Body of pancreas (tissue), 4 donors: ENCODE measurements around the gene VPS39.

Source experiments
- POLR2A ChIP-seq, 3 donors: fragments of 450-650 bp; IDR thresholded peaks; one replicate each; pipeline ENCODE4 v1.6.1; 2016; ENCODE audit warnings: antibody characterized with exemption in 3 of 3, mild to moderate bottlenecking in 2 of 3
- TF ChIP-seq, protein P1 (sequence below), 7 experiments: fragments of 450-650 bp in 4 of 7; fragments of 200-600 bp in 3 of 7; sonication (generic) in 3 of 7; IDR thresholded peaks; one replicate each; pipeline ENCODE4 v1.5.1; 2016 to 2019; ENCODE audit warnings: antibody characterized with exemption in 7 of 7

- TF ChIP-seq, protein P1, sequence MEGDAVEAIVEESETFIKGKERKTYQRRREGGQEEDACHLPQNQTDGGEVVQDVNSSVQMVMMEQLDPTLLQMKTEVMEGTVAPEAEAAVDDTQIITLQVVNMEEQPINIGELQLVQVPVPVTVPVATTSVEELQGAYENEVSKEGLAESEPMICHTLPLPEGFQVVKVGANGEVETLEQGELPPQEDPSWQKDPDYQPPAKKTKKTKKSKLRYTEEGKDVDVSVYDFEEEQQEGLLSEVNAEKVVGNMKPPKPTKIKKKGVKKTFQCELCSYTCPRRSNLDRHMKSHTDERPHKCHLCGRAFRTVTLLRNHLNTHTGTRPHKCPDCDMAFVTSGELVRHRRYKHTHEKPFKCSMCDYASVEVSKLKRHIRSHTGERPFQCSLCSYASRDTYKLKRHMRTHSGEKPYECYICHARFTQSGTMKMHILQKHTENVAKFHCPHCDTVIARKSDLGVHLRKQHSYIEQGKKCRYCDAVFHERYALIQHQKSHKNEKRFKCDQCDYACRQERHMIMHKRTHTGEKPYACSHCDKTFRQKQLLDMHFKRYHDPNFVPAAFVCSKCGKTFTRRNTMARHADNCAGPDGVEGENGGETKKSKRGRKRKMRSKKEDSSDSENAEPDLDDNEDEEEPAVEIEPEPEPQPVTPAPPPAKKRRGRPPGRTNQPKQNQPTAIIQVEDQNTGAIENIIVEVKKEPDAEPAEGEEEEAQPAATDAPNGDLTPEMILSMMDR (IDR thresholded peaks at IDR 0.05): no peak
- TF ChIP-seq POLR2A (IDR thresholded peaks at IDR 0.05): no peak
Measured at GRCh38 chr15:42172475-42172874, 35.6 kb downstream of the VPS39 start.
